Measurements from ENCODE around the gene CEP120. TPM values are rescaled to one million over a fixed set of nuclear protein-coding genes. Genes with fewer than 3 reads are reported as not detected.

Gene CEP120
- total and polyA plus RNA-seq, 12 donors, result 4.2 to 36.8 (median 19.1) TPM

GRCh38 chr5:123360201-123360571 is 63.0 kb downstream of the CEP120 start:
- Histone ChIP-seq H3K9me3 (replicated peaks in 1 of 3) (no peaks in the 10 kb centered on the region), H3K36me3 (replicated peaks in 1 of 2) (no peaks in the 10 kb centered on the region), H3K27me3 (no peaks in the 10 kb centered on the region), H3K4me3 (no peak overlapping the region), H3K4me1 (replicated peaks in 1 of 2) (peaks cover 0 to 4% of the 10 kb centered on the region in 2 donors), H3K27ac (no peak overlapping the region)
- DNase-seq, result no peak
- intact Hi-C loops (cut with DNase I), result no loop called here
- TF ChIP-seq CTCF (IDR thresholded peaks at IDR 0.05) (no peak), POLR2A (IDR thresholded peaks at IDR 0.05) (no peak)

- H3K27ac ChIP-seq, result no peak overlapping the region
- H3K36me3 ChIP-seq (replicated peaks in 1 of 2), result no peaks in the 10 kb centered on the region
- no peaks in the 10 kb centered on the region for H3K27me3 ChIP-seq
- H3K9me3 ChIP-seq (replicated peaks in 1 of 3), result no peaks in the 10 kb centered on the region
- DNase-seq, result no peak
- H3K4me3 ChIP-seq, result no peak overlapping the region
- intact Hi-C loops (cut with DNase I), result no loop called here
- WGBS, 4 donors, result 69 to 73% (median 70%) methylated on average over 5 of the region's 5 CpGs
- no peak for TF ChIP-seq POLR2A (IDR thresholded peaks at IDR 0.05)
- TF ChIP-seq CTCF (IDR thresholded peaks at IDR 0.05), result no peak
- no peaks in the 10 kb centered on the region for H3K4me1 ChIP-seq (replicated peaks in 1 of 2)
Observed at GRCh38 chr5:123359454-123360200, 63.6 kb downstream of the CEP120 start.

- no peaks in the 10 kb centered on the region for H3K27me3 ChIP-seq
- H3K4me3 ChIP-seq, result no peak overlapping the region
- no peaks in the 10 kb centered on the region for H3K4me1 ChIP-seq (replicated peaks in 1 of 2)
- TF ChIP-seq POLR2A (IDR thresholded peaks at IDR 0.05) (no peak), CTCF (IDR thresholded peaks at IDR 0.05) (no peak)
- no peaks in the 10 kb centered on the region for H3K9me3 ChIP-seq (replicated peaks in 1 of 3)
- H3K27ac ChIP-seq, result no peak overlapping the region
- no peak for DNase-seq
- intact Hi-C loops (cut with DNase I), result no loop called here
- WGBS, 4 donors, result 91 to 100% (median 93%) methylated on average over 1 of the region's 1 CpG
- H3K36me3 ChIP-seq (replicated peaks in 1 of 2), result no peaks in the 10 kb centered on the region
Observed at GRCh38 chr5:123358751-123359150, 64.5 kb downstream of the CEP120 start.

GRCh38 chr5:123358304-123358703 is 64.9 kb downstream of the CEP120 start:
- WGBS, 4 donors, result 89 to 93% (median 92%) methylated on average over 1 of the region's 1 CpG
- no peaks in the 10 kb centered on the region for H3K36me3 ChIP-seq (replicated peaks in 1 of 2)
- no peak overlapping the region for H3K4me3 ChIP-seq
- no peak overlapping the region for H3K27ac ChIP-seq
- no peaks in the 10 kb centered on the region for H3K27me3 ChIP-seq
- TF ChIP-seq POLR2A (IDR thresholded peaks at IDR 0.05), result no peak
- no peak for TF ChIP-seq CTCF (IDR thresholded peaks at IDR 0.05)
- no peak for DNase-seq
- no peaks in the 10 kb centered on the region for H3K9me3 ChIP-seq (replicated peaks in 1 of 3)
- intact Hi-C loops (cut with DNase I), result no loop called here
- H3K4me1 ChIP-seq (replicated peaks in 1 of 2), result no peaks in the 10 kb centered on the region

Data from adrenal gland (tissue), 12 donors.